Thyroid gland (tissue), 4 donors: ENCODE measurements around the gene KIF12. TPM values are rescaled to one million over a fixed set of nuclear protein-coding genes. Genes with fewer than 3 reads are reported as not detected.

Experiments
- DNase-seq, 2 donors: peaks; one replicate each; pipeline ENCODE4 v3.0.0-alpha.2; 2019
- H3K27ac ChIP-seq, 3 donors: fragments of 200-600 bp; sonication (generic); 1 replicate in 2 of 3; 2 replicates in 1 of 3; pipeline ENCODE4 v1.5.1; 2016 to 2019; ENCODE audit warnings: mild to moderate bottlenecking in 1 of 3, moderate library complexity in 1 of 3
- H3K27me3 ChIP-seq: fragments of 200-600 bp; sonication (generic); one replicate; pipeline ENCODE4 v1.5.1; 2019
- H3K36me3 ChIP-seq, 2 donors: fragments of 200-600 bp; sonication (generic); one replicate each; pipeline ENCODE4 v1.5.1; 2016 to 2019
- H3K4me1 ChIP-seq, 2 donors: fragments of 200-600 bp; sonication (generic); one replicate each; pipeline ENCODE4 v1.5.1; 2017 to 2019
- H3K4me3 ChIP-seq, 3 donors: fragments of 200-600 bp; sonication (generic); replicated peaks in 1 of 3; 1 replicate in 2 of 3; 2 replicates in 1 of 3; pipeline ENCODE4 v1.5.1; 2016; ENCODE audit warnings: mild to moderate bottlenecking in 1 of 3
- H3K9me3 ChIP-seq: fragments of 200-600 bp; sonication (generic); one replicate; pipeline ENCODE4 v1.5.1; 2017
- CTCF ChIP-seq, 6 experiments: fragments of 200-600 bp in 3 of 6; fragments of 450-650 bp in 3 of 6; sonication (generic) in 3 of 6; IDR thresholded peaks; one replicate each; pipeline ENCODE4 v1.5.1; 2016 to 2019; ENCODE audit warnings: antibody characterized with exemption in 6 of 6, mild to moderate bottlenecking in 2 of 6, inconsistent platforms in 1 of 6, moderate library complexity in 1 of 6
- POLR2A ChIP-seq, 2 donors: fragments of 450-650 bp; IDR thresholded peaks; one replicate each; pipeline ENCODE4 v1.6.1; 2017; ENCODE audit warnings: antibody characterized with exemption in 2 of 2, mild to moderate bottlenecking in 2 of 2, moderate library complexity in 1 of 2
- WGBS, 2 donors: methylation state at CpG; one replicate each; pipeline ENCODE4 v1.1.5; 2017; 5-methylcytosine and 5-hydroxymethylcytosine counted together
- intact Hi-C: fragments of 100-400 bp; cut with DNase I; formaldehyde crosslinking; loops from one replicate; pipeline ENCODE4 v1.15.1; 2023
- total RNA-seq, 4 donors: library from RNA; depleted of rRNA; stranded (reverse); fragments of >200 nt; gene quantifications; one replicate each; pipeline ENCODE4 v1.2.3, GENCODE V29; 2016

Gene KIF12
- total RNA-seq, 4 donors from 2014 or later = 13.4 to 56.0 (median 31.7) TPM

GRCh38 chr9:114055061-114055460, 44.0 kb downstream of the KIF12 start:
- peaks cover 0 to 4% of the 10 kb centered on the region in 2 donors for H3K36me3 ChIP-seq
- H3K27me3 ChIP-seq = no peaks in the 10 kb centered on the region
- intact Hi-C loops = no loop called here
- no peak for TF ChIP-seq POLR2A (IDR thresholded peaks at IDR 0.05)
- TF ChIP-seq CTCF (IDR thresholded peaks at IDR 0.05) = no peak
- no peak overlapping the region for H3K4me3 ChIP-seq
- WGBS, 2 donors = 89 to 93% methylated on average over 7 to 11 of the region's 18 CpGs
- DNase-seq = no peak
- no peak overlapping the region for H3K27ac ChIP-seq
- no peaks in the 10 kb centered on the region for H3K9me3 ChIP-seq
- H3K4me1 ChIP-seq = peaks cover 7 to 12% of the 10 kb centered on the region in 2 donors

DNA sequence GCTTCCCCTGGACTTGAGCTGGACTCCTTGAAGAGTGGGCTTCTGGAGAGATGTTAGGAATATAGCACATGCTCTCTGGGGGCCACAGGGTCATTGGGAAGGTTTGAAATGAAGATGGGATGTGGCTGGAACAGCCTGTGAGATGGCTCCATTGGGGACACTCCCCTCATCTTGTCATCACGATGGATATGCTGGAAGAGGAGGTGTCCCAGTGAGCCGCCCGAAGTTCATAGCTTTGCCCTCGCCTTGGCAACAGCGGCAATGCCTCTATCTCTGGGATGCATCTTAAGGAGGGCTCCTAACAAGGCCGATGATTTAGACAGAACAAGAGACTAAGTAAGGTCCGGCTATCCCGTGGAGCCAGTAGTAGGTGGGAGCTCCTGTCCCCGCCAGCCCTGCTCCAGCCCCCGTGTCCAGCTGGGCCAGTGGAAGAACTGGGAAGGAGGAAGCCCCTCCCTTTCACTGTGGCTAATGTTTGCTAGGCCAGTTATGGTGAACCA, 44.9 kb downstream of the KIF12 start:
- H3K27me3 ChIP-seq = no peaks in the 10 kb centered on the region

DNA sequence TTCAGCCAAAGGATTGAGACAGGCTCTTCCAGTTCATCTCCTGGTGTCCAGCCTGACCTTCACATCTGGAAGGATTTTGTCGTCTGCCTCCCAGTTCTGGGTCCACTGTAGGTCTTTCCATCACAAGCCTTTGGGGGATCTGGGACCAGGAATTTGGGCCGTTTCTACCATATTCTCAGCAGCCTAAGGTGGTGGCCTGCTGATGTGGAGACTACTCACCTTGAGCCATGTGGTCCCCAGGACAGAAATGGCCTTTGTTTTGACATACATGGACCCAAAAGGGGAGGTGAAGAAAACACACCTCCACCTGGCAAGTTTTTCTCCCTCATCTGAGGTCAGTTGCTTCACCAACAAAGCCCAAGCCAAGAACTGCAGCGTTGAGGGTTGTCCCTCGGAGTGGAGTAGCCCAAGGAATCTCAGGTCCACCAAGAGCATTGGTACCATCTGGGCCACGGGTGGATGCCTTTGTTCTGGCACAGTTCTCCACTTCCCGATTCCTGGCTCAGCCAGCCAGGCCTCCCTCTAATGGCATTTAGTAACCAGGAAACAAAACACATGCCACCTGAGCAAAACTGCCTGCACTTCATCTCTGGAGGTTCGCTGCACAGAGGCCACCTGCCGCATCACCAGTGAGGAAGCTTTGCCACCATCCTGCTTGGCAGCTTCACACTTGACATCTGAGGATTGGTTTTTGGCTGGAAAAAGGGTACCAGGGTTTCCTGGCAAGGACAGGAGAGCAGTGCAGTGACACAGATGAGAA, 45.7 kb downstream of the KIF12 start:
- Histone ChIP-seq H3K9me3 (no peaks in the 10 kb centered on the region), H3K36me3 (peaks cover 15 to 20% of the 10 kb centered on the region in 2 donors), H3K4me1 (no peaks in the 10 kb centered on the region), H3K4me3 (no peak overlapping the region), H3K27me3 (no peaks in the 10 kb centered on the region), H3K27ac (no peak overlapping the region)
- peak; percentile 49 to 73 for DNase-seq
- WGBS, 2 donors = 75 to 76% methylated on average over 7 to 8 of the region's 8 CpGs
- intact Hi-C loops = no loop called here
- TF ChIP-seq POLR2A (IDR thresholded peaks at IDR 0.05) (no peak), CTCF (IDR thresholded peaks at IDR 0.05) (no peak)

More for the DNA sequence above, 44.9 kb downstream of the KIF12 start:
- peaks cover 5 to 7% of the 10 kb centered on the region in 2 donors for H3K4me1 ChIP-seq
- H3K4me3 ChIP-seq = no peak overlapping the region
- DNase-seq = no peak
- H3K27ac ChIP-seq = no peak overlapping the region
- H3K9me3 ChIP-seq = no peaks in the 10 kb centered on the region
- peaks cover 7 to 12% of the 10 kb centered on the region in 2 donors for H3K36me3 ChIP-seq
- intact Hi-C loops = no loop called here
- WGBS, 2 donors = 80 to 83% methylated on average over 10 of the region's 10 CpGs
- no peak for TF ChIP-seq CTCF (IDR thresholded peaks at IDR 0.05)
- no peak for TF ChIP-seq POLR2A (IDR thresholded peaks at IDR 0.05)

GRCh38 chr9:114051706-114052105, 47.4 kb downstream of the KIF12 start:
- Histone ChIP-seq H3K36me3 (peaks cover 15 to 23% of the 10 kb centered on the region in 2 donors), H3K4me3 (no peak overlapping the region), H3K4me1 (no peaks in the 10 kb centered on the region), H3K27ac (no peak overlapping the region), H3K9me3 (no peaks in the 10 kb centered on the region), H3K27me3 (no peaks in the 10 kb centered on the region)
- no peak for TF ChIP-seq POLR2A (IDR thresholded peaks at IDR 0.05)
- no peak for TF ChIP-seq CTCF (IDR thresholded peaks at IDR 0.05)
- 83 to 84% methylated on average over 7 of the region's 7 CpGs for WGBS, 2 donors
- no peak for DNase-seq
- intact Hi-C loops = no loop called here

GRCh38 chr9:114051281-114051680, 47.8 kb downstream of the KIF12 start:
- H3K36me3 ChIP-seq = peaks cover 15 to 23% of the 10 kb centered on the region in 2 donors
- WGBS, 2 donors = 96% methylated on average over 13 to 15 of the region's 15 CpGs
- no peak overlapping the region for H3K27ac ChIP-seq

More at GRCh38 chr9:114051281-114051680, 47.8 kb downstream of the KIF12 start:
- H3K4me1 ChIP-seq = no peaks in the 10 kb centered on the region
- intact Hi-C loops = no loop called here
- DNase-seq = no peak
- TF ChIP-seq POLR2A (IDR thresholded peaks at IDR 0.05) (no peak), CTCF (IDR thresholded peaks at IDR 0.05) (no peak)
- H3K4me3 ChIP-seq = no peak overlapping the region
- no peaks in the 10 kb centered on the region for H3K27me3 ChIP-seq
- H3K9me3 ChIP-seq = no peaks in the 10 kb centered on the region
